Activated CD4-positive, alpha-beta T cell treated with anti-CD3 and anti-CD28 coated beads, Interleukin-2, amount 50 U/mL, for 4 hours (primary cell): Measurements from ENCODE around the gene DISC1.
"Not testable (repeated sequence)": the region's sequence is repeated elsewhere in the genome, so short reads cannot be mapped to it uniquely, and the experiment has no call there.

ENCODE experiments used
- DNase-seq, 2 experiments: peaks; one replicate each; pipeline ENCODE4 v3.0.0-alpha.2; 2020

The DISC1 gene

GRCh38 chr1:231639819-231640218 lies 13.2 kb downstream of the DISC1 start:
- no peak for DNase-seq

GRCh38 chr1:231641444-231641843 lies 14.9 kb downstream of the DISC1 start:
- not testable (repeated sequence) for DNase-seq

GRCh38 chr1:231642061-231642460 lies 15.5 kb downstream of the DISC1 start:
- DNase-seq: not testable (repeated sequence)

GRCh38 chr1:231642618-231643017 lies 16.0 kb downstream of the DISC1 start:
- DNase-seq: no peak

- DNase-seq: no peak
Measured at GRCh38 chr1:231643071-231643934, 16.7 kb downstream of the DISC1 start.

GRCh38 chr1:231643935-231644237 lies 17.3 kb downstream of the DISC1 start:
- no peak for DNase-seq

- DNase-seq: not testable (repeated sequence)
Measured at GRCh38 chr1:231645634-231646033, 19.0 kb downstream of the DISC1 start.

- DNase-seq: not testable (repeated sequence)
Measured at GRCh38 chr1:231646165-231646564, 19.6 kb downstream of the DISC1 start.

- DNase-seq: not testable (repeated sequence)
Measured at GRCh38 chr1:231651621-231652260, 25.2 kb downstream of the DISC1 start.

GRCh38 chr1:231653632-231654031 lies 27.0 kb downstream of the DISC1 start:
- no peak for DNase-seq

GRCh38 chr1:231656741-231657140 lies 30.2 kb downstream of the DISC1 start:
- DNase-seq: no peak

GRCh38 chr1:231658223-231658622 lies 31.6 kb downstream of the DISC1 start:
- DNase-seq: not testable (repeated sequence)

GRCh38 chr1:231660198-231660597 lies 33.6 kb downstream of the DISC1 start:
- DNase-seq: no peak

- DNase-seq: no peak
Measured at GRCh38 chr1:231663211-231663792, 36.7 kb downstream of the DISC1 start.

- no peak for DNase-seq
Measured at GRCh38 chr1:231665101-231665500, 38.5 kb downstream of the DISC1 start.

- DNase-seq: no peak
Measured at GRCh38 chr1:231665726-231666125, 39.1 kb downstream of the DISC1 start.

GRCh38 chr1:231666220-231666936 lies 39.8 kb downstream of the DISC1 start:
- no peak for DNase-seq

GRCh38 chr1:231666937-231667608 lies 40.5 kb downstream of the DISC1 start:
- no peak for DNase-seq

GRCh38 chr1:231667896-231668506 lies 41.4 kb downstream of the DISC1 start:
- no peak for DNase-seq

GRCh38 chr1:231668826-231669225 lies 42.2 kb downstream of the DISC1 start:
- no peak for DNase-seq

- not testable (repeated sequence) for DNase-seq
Measured at GRCh38 chr1:231669864-231670621, 43.5 kb downstream of the DISC1 start.

GRCh38 chr1:231670755-231671154 lies 44.2 kb downstream of the DISC1 start:
- no peak for DNase-seq
